ENCODE data around the gene C19orf47.

GRCh38 chr19:40356681-40357595, 8.7 kb upstream of the C19orf47 start:
- TF ChIP-seq POLR2AphosphoS5 (IDR thresholded peaks at IDR 0.05) (no peak), EP300 (conservative IDR thresholded peaks at IDR 0.05; ENCODE audit: poor library complexity, severe bottlenecking) (no peak), EZH2 (IDR thresholded peaks at IDR 0.05; ENCODE audit: borderline replicate concordance, insufficient read depth, low read length, poor library complexity, severe bottlenecking) (no peak), CTCF (IDR thresholded peaks at IDR 0.05; ENCODE audit: poor library complexity, severe bottlenecking) (no peak), TAF1 (IDR thresholded peaks at IDR 0.05; ENCODE audit: low read depth) (no peak)

Measured in neural cell (in vitro differentiated cells).